Left lung (tissue), 10 donors: Measurements from ENCODE around the gene KISS1. TPM values are rescaled to one million over a fixed set of nuclear protein-coding genes. Genes with fewer than 3 reads are reported as not detected.
A peak's percentile ranks its signal among the peaks of the same experiment; 100 is the strongest.

ENCODE experiments used
- ATAC-seq: fragments of 200-7000 bp; cut with Tn5 transposase; one replicate; pipeline ENCODE4 v1.9.1; 2020; ENCODE audit warnings: moderate library complexity
- DNase-seq, 4 donors: peaks; one replicate each; pipeline ENCODE4 v3.0.0-alpha.2; 2013 to 2020
- H3K27ac ChIP-seq, 2 donors: fragments of 200-600 bp; sonication (generic) in 1 of 2; one replicate each; pipeline versions ENCODE4 v1.5.0 to v1.8.0; 2020 to 2021
- H3K27me3 ChIP-seq, 2 donors: fragments of 200-600 bp; sonication (generic) in 1 of 2; one replicate each; pipeline versions ENCODE4 v1.5.0 to v1.8.0; 2020 to 2021
- H3K36me3 ChIP-seq, 2 donors: fragments of 200-600 bp; sonication (generic) in 1 of 2; one replicate each; pipeline versions ENCODE4 v1.5.0 to v1.8.0; 2020 to 2021
- H3K4me1 ChIP-seq, 2 donors: fragments of 200-600 bp; one replicate each; pipeline ENCODE4 v1.8.0; 2021
- H3K4me3 ChIP-seq, 2 donors: fragments of 200-600 bp; sonication (generic) in 1 of 2; one replicate each; pipeline versions ENCODE4 v1.5.0 to v1.8.0; 2020 to 2021; ENCODE audit warnings: mild to moderate bottlenecking in 1 of 2
- H3K9me3 ChIP-seq, 2 donors: fragments of 200-600 bp; sonication (generic) in 1 of 2; one replicate each; pipeline versions ENCODE4 v1.5.0 to v1.8.0; 2020 to 2021
- CTCF ChIP-seq, 2 donors: fragments of 200-600 bp; sonication (generic) in 1 of 2; IDR thresholded peaks; one replicate each; pipeline versions ENCODE4 v1.5.0 to v1.8.0; 2021; ENCODE audit warnings: antibody characterized with exemption in 2 of 2
- intact Hi-C, 2 donors: fragments of 100-400 bp; cut with DNase I; formaldehyde crosslinking; loops; one replicate each; pipeline versions ENCODE4 v1.11.2 to v1.14.2; 2022
- polyA plus RNA-seq, 6 donors: library from polyadenylated mRNA; unstranded; fragments of 120-200 nt; gene quantifications; one replicate each; pipeline ENCODE4 v1.2.1, GENCODE V29; 2013; ENCODE audit not compliant: insufficient read length in 6 of 6
- total RNA-seq, 2 donors: library from RNA; stranded (reverse); fragmentation: NEBNext Ultra II Directional; extraction: Animal tissue kit (Norgen Biotek cat#: 25700); gene quantifications; one replicate each; pipeline ENCODE4 v1.2.1, GENCODE V29; 2021
- donor health status: DM: no; HTN: yes; CAD: no.
- donor health status: DM: no; HTN: no; CAD: no.

Gene KISS1
- total and polyA plus RNA-seq, 8 donors = 0.38 to 2.3 (median 0.92) TPM; not detected in 4

DNA sequence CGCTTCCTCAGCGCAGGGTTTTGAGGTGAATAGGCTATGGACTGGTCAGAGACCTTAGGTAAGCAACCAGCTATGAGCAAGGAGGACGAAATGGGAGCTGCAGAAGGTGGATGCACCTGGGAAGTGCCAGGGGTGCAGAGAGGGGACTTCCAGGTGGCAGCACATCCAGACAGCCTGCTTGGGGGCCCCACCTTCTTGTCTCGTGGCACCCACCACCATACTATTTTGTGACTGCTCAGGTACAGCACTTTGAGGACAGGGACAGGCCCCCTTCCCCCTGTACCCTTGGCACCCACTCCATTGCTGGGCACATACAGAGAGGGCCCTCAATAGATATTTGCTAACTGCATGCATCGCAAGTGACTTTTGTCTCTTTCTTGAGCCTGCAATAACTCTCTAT lies 777 bp upstream of the KISS1 start:
- intact Hi-C loops = no loop called here

DNA sequence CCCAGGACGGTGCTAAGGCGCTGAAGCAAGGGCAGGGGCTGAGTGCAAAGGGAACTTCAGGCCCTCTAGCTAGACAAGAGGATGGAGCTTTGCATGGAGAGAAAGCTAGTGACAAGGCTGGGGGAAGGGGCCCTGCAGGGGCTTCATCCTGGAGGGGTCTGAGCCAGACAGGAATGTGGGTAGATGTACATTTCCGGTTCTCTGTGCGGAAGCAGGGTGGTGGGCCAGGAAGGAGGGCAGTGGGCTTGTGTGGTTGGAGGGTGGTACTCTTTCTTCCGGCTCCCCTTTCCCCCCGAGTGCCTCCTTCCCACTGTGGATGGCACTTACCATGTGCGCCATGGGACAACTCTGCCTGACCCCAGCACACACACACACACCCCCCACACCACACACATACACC lies 1.5 kb downstream of the KISS1 start:
- Histone ChIP-seq H3K27me3 (peaks cover 0 to 68% of the 10 kb centered on the region in 2 donors), H3K4me1 (peaks cover 0 to 8% of the 10 kb centered on the region in 2 donors), H3K9me3 (no peaks in the 10 kb centered on the region), H3K27ac (no peak overlapping the region), H3K36me3 (no peaks in the 10 kb centered on the region), H3K4me3 (no peak overlapping the region)
- ATAC-seq (no peak), DNase-seq (no peak)
- TF ChIP-seq CTCF (IDR thresholded peaks at IDR 0.05) = no peak
- intact Hi-C loops = no loop called here

More for the DNA sequence above, 777 bp upstream of the KISS1 start:
- no peaks in the 10 kb centered on the region for H3K36me3 ChIP-seq
- no peak overlapping the region for H3K27ac ChIP-seq
- DNase-seq (no peak), ATAC-seq (no peak)
- no peaks in the 10 kb centered on the region for H3K9me3 ChIP-seq
- H3K4me3 ChIP-seq = no peak overlapping the region
- TF ChIP-seq CTCF (IDR thresholded peaks at IDR 0.05) = no peak
- H3K27me3 ChIP-seq = peaks cover 0 to 48% of the 10 kb centered on the region in 2 donors
- H3K4me1 ChIP-seq = no peaks in the 10 kb centered on the region

DNA sequence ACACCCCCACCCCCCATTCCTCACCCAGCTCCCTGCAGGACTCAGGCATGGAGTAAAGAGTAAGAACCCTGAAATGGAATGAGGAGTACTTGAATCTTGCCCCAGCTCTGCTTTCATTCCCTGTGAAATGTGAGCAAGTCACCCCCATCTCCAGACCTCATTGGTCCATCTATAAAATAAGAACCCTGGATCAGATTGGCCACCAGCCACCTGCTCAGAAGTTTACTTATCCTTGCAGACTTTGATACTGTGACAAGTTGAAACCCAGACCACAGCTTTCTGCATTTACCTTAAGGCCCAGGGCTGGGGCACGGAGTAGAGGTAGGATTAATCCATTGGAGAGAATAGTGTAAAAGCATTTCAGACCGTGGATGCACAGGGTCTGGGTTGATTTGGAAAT lies 2.2 kb downstream of the KISS1 start:
- H3K36me3 ChIP-seq = no peaks in the 10 kb centered on the region
- no peak for DNase-seq
- TF ChIP-seq CTCF (IDR thresholded peaks at IDR 0.05) = no peak
- H3K27me3 ChIP-seq = peaks cover 0 to 74% of the 10 kb centered on the region in 2 donors
- no peak overlapping the region for H3K4me3 ChIP-seq
- peaks cover 0 to 8% of the 10 kb centered on the region in 2 donors for H3K4me1 ChIP-seq
- H3K27ac ChIP-seq = no peak overlapping the region
- intact Hi-C loops = no loop called here
- no peaks in the 10 kb centered on the region for H3K9me3 ChIP-seq
- no peak for ATAC-seq

GRCh38 chr1:204192589-204193352 lies 3.5 kb downstream of the KISS1 start:
- H3K27ac ChIP-seq = no peak overlapping the region
- peaks cover 0 to 74% of the 10 kb centered on the region in 2 donors for H3K27me3 ChIP-seq
- H3K4me1 ChIP-seq = peaks cover 0 to 8% of the 10 kb centered on the region in 2 donors
- intact Hi-C loops = no loop called here
- H3K36me3 ChIP-seq = no peaks in the 10 kb centered on the region
- DNase-seq (no peak), ATAC-seq (peak; percentile 42)
- H3K9me3 ChIP-seq = no peaks in the 10 kb centered on the region
- TF ChIP-seq CTCF (IDR thresholded peaks at IDR 0.05) = no peak
- no peak overlapping the region for H3K4me3 ChIP-seq

GRCh38 chr1:204192046-204192445 lies 4.2 kb downstream of the KISS1 start:
- no peaks in the 10 kb centered on the region for H3K36me3 ChIP-seq
- no peak overlapping the region for H3K4me3 ChIP-seq
- peaks cover 0 to 78% of the 10 kb centered on the region in 2 donors for H3K27me3 ChIP-seq
- ATAC-seq = no peak
- no peaks in the 10 kb centered on the region for H3K9me3 ChIP-seq
- intact Hi-C loops = no loop called here
- TF ChIP-seq CTCF (IDR thresholded peaks at IDR 0.05) = no peak
- H3K4me1 ChIP-seq = peaks cover 0 to 8% of the 10 kb centered on the region in 2 donors
- no peak for DNase-seq
- H3K27ac ChIP-seq = no peak overlapping the region
